IPS-18a (cell line): ENCODE data around the gene DHX9.
A peak's percentile ranks its signal among the peaks of the same experiment; 100 is the strongest.

Experiments
- H3K27ac ChIP-seq: one replicate; pipeline ENCODE4 v1.5.1; 2013; ENCODE audit warnings: low read length
- H3K27me3 ChIP-seq: one replicate; pipeline ENCODE4 v1.6.1; 2013; ENCODE audit warnings: mild to moderate bottlenecking, low read length; ENCODE audit not compliant: control insufficient read depth, insufficient read depth
- H3K36me3 ChIP-seq: one replicate; pipeline ENCODE4 v1.6.1; 2013; ENCODE audit warnings: low read depth, low read length; ENCODE audit not compliant: control insufficient read depth
- H3K4me1 ChIP-seq: one replicate; pipeline ENCODE4 v1.6.1; 2013; ENCODE audit warnings: low read depth, low read length; ENCODE audit not compliant: control insufficient read depth
- H3K4me3 ChIP-seq: one replicate; pipeline ENCODE4 v1.5.1; 2013; ENCODE audit warnings: low read length
- H3K9ac ChIP-seq: one replicate; pipeline ENCODE4 v1.6.1; 2013; ENCODE audit warnings: mild to moderate bottlenecking, low read length, moderate library complexity
- H3K9me3 ChIP-seq: one replicate; pipeline ENCODE4 v1.6.1; 2013; ENCODE audit warnings: low read depth, low read length; ENCODE audit not compliant: control insufficient read depth

The DHX9 gene

GRCh38 chr1:182839209-182840066 lies at the start of gene DHX9:
TSS of gene DHX9 (plus strand) at chr1:182839347. CDS start at chr1:182842567, 3,220 bp downstream.
- Histone ChIP-seq H3K27ac (peak within 1 kb of the TSS; percentile 95), H3K9ac (peak within 1 kb of the TSS; percentile 99), H3K36me3 (peaks cover 22% of the 10 kb centered on the region), H3K9me3 (no peaks in the 10 kb centered on the region), H3K4me3 (peak within 1 kb of the TSS; percentile 100), H3K27me3 (no peaks in the 10 kb centered on the region), H3K4me1 (peaks cover 17% of the 10 kb centered on the region)

GRCh38 chr1:182791281-182792179 lies 47.6 kb upstream of the DHX9 start:
- Histone ChIP-seq H3K9me3 (no peaks in the 10 kb centered on the region), H3K27ac (no peak overlapping the region), H3K9ac (no peak overlapping the region), H3K27me3 (peaks cover 50% of the 10 kb centered on the region), H3K36me3 (no peaks in the 10 kb centered on the region), H3K4me3 (no peak overlapping the region), H3K4me1 (no peaks in the 10 kb centered on the region)

DNA sequence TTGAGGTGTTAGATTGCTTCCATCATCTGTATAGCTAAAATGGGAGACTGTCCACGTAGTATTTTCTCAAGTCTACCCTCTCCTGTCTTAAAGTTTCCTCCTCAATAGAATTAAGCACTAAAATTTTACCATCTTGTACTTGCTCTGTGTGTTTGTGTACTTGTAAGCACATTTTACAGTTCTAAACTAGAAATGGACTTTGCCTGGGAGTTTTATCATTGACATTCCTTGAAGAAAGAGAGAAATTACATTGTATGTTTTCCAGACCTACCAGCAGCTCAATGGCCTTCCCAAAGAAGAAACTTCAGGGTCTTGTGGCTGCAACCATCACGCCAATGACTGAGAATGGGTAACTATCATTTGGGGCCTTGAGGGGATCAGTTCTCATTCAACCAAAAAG lies 45.1 kb upstream of the DHX9 start:
- H3K4me1 ChIP-seq, result no peaks in the 10 kb centered on the region
- no peaks in the 10 kb centered on the region for H3K36me3 ChIP-seq
- peaks cover 27% of the 10 kb centered on the region for H3K27me3 ChIP-seq
- no peak overlapping the region for H3K27ac ChIP-seq
- H3K9me3 ChIP-seq, result no peaks in the 10 kb centered on the region
- H3K4me3 ChIP-seq, result no peak overlapping the region
- H3K9ac ChIP-seq, result no peak overlapping the region

DNA sequence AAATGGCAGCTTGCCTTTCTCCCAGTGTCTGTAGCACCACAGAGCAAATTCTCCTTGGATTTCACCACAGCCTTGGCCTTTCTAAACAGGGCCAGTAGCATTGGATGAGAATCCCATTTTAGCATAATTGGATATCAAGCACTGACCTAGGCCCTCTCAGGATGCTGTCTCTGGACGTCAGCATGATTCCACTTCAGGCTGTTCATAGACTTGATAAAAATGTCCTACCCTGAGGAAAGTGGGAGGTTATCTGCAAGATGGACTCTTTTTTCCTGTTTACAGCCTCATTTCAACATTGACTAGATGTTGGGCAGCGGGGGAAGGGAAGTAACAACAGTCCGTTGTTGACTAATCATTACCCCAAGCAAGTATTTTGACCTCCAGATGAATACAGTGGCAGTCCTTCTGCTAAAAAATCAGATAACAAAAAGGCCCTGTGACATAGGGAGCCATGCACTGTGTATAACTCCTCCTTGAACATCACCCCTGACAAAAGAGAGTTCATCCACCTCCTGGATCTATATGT lies 44.4 kb upstream of the DHX9 start:
- H3K9ac ChIP-seq, result no peak overlapping the region
- H3K4me1 ChIP-seq, result no peaks in the 10 kb centered on the region
- no peak overlapping the region for H3K27ac ChIP-seq
- peaks cover 21% of the 10 kb centered on the region for H3K27me3 ChIP-seq
- H3K4me3 ChIP-seq, result no peak overlapping the region
- H3K9me3 ChIP-seq, result no peaks in the 10 kb centered on the region
- no peaks in the 10 kb centered on the region for H3K36me3 ChIP-seq

DNA sequence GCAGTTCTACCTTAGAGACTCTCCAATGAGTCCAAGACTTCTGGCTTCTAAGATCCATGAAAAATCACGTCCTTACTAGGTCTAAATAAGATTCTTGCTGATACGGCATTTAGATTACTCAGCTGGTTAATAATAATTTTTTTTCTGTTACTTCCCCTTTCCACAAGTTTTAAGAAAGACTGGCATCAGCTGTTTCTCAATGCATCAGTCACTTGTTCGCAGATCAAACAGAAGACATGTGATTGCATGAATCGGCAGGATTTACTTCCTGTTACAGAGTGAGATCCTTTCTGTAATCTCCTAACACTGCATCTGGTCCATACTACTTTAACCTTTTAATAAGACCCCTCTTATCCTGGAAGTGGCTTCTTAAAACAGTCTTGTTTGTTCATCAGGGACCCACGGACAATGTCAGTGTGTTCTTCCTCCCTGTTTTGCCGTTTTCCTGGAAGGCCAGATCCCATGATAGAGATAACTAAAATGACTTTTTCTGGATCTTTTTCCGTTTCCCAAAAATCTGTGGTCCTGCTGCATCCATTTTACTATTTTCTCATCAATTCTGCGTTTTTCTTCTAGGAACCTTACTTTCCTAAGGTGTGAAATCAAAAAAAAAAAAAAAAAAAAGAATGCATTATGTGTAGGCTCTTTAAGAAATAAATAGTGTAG lies 43.5 kb upstream of the DHX9 start:
- no peak overlapping the region for H3K9ac ChIP-seq
- H3K27ac ChIP-seq, result no peak overlapping the region

GRCh38 chr1:182802006-182802803 lies 36.9 kb upstream of the DHX9 start:
- no peak overlapping the region for H3K4me3 ChIP-seq
- H3K4me1 ChIP-seq, result peaks cover 15% of the 10 kb centered on the region
- H3K36me3 ChIP-seq, result no peaks in the 10 kb centered on the region
- H3K9me3 ChIP-seq, result no peaks in the 10 kb centered on the region
- H3K27me3 ChIP-seq, result no peaks in the 10 kb centered on the region
- H3K27ac ChIP-seq, result no peak overlapping the region
- H3K9ac ChIP-seq, result no peak overlapping the region

More for the DNA sequence above, 43.5 kb upstream of the DHX9 start:
- Histone ChIP-seq H3K36me3 (no peaks in the 10 kb centered on the region), H3K4me3 (no peak overlapping the region), H3K9me3 (no peaks in the 10 kb centered on the region), H3K4me1 (no peaks in the 10 kb centered on the region), H3K27me3 (peaks cover 11% of the 10 kb centered on the region)

DNA sequence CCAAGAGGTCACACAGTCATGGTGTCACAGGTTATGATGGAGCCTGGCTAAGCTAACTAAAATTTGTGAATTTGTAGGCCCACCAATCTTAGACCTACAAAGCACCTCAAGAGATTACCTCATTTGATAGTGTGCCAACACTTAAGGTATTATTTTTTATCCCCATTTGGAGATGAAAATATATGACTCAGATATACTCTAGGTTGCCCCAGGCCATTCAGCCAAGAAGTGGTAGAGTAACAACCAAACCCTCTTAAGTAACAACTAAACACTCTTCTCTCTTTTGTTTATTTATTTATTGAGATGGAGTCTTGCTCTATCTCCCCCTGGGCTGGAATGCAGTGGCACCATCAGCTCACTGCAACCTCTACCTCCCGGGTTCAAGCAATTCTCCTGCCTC lies 35.3 kb upstream of the DHX9 start:
- H3K36me3 ChIP-seq, result no peaks in the 10 kb centered on the region
- H3K27me3 ChIP-seq, result no peaks in the 10 kb centered on the region
- H3K4me1 ChIP-seq, result peaks cover 15% of the 10 kb centered on the region
- no peaks in the 10 kb centered on the region for H3K9me3 ChIP-seq
- H3K27ac ChIP-seq, result no peak overlapping the region
- H3K9ac ChIP-seq, result no peak overlapping the region
- H3K4me3 ChIP-seq, result no peak overlapping the region

DNA sequence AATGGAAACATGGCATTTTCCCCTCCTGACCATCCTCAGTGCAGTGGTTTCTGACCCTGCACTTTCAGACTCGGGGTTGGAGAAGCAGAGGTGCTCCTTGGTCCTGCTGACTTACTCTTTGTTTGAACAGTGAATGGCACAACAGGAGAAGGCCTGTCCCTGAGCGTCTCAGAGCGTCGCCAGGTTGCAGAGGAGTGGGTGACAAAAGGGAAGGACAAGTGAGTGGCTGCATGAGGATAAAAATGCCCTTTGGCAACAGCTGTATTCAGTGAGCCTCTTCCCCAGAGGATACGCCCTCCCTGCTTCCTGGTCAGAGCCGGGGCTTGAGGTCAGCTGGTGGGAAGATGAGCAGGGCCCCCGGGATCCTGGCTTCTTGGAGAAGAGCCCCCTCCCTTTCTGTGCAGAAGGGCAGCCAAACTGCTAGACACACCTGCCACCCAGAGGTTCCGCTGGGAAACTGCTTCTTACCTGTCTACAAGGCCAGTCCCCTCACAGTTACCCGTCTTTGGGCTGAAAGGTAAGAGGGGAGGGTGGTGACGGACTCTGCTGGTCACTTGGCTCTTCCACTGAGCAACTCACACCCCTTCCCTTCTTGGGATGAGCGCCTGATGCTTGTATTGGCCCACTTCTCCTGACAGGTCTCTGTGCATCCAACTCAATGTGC lies 33.0 kb upstream of the DHX9 start:
- H3K27ac ChIP-seq, result no peak overlapping the region
- no peaks in the 10 kb centered on the region for H3K36me3 ChIP-seq
- H3K9me3 ChIP-seq, result no peaks in the 10 kb centered on the region
- no peak overlapping the region for H3K4me3 ChIP-seq
- H3K27me3 ChIP-seq, result no peaks in the 10 kb centered on the region
- no peak overlapping the region for H3K9ac ChIP-seq
- H3K4me1 ChIP-seq, result peaks cover 15% of the 10 kb centered on the region

DNA sequence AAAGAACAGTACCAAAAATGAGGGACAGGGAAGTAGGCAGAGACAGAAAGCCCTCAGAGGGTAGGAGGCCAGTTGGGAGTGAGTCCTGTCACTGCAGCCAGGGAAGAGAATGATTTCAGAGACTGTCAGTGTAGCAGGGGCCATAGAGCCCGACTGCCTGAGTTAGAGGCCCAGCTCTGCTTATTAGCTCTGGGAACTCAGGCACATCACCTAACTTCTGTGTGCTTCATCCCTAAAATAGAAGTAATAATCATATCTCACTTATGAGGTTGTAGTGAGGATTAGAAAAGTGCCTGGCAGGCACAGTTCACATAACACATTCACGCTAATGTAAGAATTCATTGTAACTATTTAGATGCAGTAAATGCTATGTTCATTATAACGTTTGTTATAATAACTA lies 31.2 kb upstream of the DHX9 start:
- peaks cover 6% of the 10 kb centered on the region for H3K4me1 ChIP-seq
- no peak overlapping the region for H3K9ac ChIP-seq
- H3K27ac ChIP-seq, result no peak overlapping the region
- H3K9me3 ChIP-seq, result no peaks in the 10 kb centered on the region
- H3K27me3 ChIP-seq, result no peaks in the 10 kb centered on the region
- no peak overlapping the region for H3K4me3 ChIP-seq
- H3K36me3 ChIP-seq, result no peaks in the 10 kb centered on the region

DNA sequence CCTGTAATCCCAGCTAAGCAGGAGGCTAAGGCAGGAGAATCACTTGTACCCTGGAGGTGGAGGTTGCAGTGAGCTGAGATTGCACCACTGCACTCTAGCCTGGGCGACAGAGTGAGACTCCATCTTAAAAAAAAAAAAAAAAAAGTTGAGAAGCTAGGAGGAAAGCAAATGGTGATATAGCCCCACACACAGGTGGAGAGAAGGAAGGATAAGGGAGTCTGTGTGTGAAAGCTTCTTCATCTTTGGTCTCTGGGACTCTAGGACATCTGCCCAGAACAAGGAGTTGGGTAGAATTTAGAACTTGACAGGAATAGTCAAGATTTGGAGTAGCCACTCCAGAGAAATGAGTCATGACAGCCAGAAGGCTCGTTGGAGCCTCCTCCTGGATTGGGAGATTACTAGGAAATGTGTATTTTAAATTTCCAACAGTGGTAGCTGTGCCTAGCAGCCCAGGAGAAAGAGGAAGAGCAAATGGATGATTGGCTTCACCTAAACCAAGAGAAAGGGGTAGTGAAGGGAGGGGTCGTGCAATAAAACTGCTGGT lies 29.7 kb upstream of the DHX9 start:
- Histone ChIP-seq H3K4me1 (peaks cover 6% of the 10 kb centered on the region), H3K27me3 (no peaks in the 10 kb centered on the region), H3K9me3 (no peaks in the 10 kb centered on the region), H3K4me3 (no peak overlapping the region), H3K9ac (no peak overlapping the region), H3K36me3 (no peaks in the 10 kb centered on the region), H3K27ac (no peak overlapping the region)
